HG03457 (cell line): ENCODE results near the gene TRAF3IP3.

Experiments
- ATAC-seq: cut with Tn5 transposase; IDR thresholded peaks from one replicate; pipeline ENCODE4 v1.9.1; 2021; ENCODE audit warnings: moderate number of reproducible peaks; ENCODE audit not compliant: unreplicated experiment

The TRAF3IP3 gene

GRCh38 chr1:209766051-209766450 lies 10.2 kb downstream of the TRAF3IP3 start:
- ATAC-seq = no peak

- no peak for ATAC-seq
Measured at GRCh38 chr1:209767096-209767495, 11.2 kb downstream of the TRAF3IP3 start.

GRCh38 chr1:209767706-209768105 lies 11.9 kb downstream of the TRAF3IP3 start:
- ATAC-seq = no peak

GRCh38 chr1:209768354-209768774 lies 12.5 kb downstream of the TRAF3IP3 start:
- ATAC-seq = peak; percentile 82

GRCh38 chr1:209769171-209769904 lies 13.5 kb downstream of the TRAF3IP3 start:
- peak; percentile 70 for ATAC-seq

GRCh38 chr1:209769971-209770370 lies 14.1 kb downstream of the TRAF3IP3 start:
- ATAC-seq = no peak

GRCh38 chr1:209770636-209771415 lies 15.0 kb downstream of the TRAF3IP3 start:
- no peak for ATAC-seq

GRCh38 chr1:209772126-209772525 lies 16.3 kb downstream of the TRAF3IP3 start:
- no peak for ATAC-seq

- no peak for ATAC-seq
Measured at GRCh38 chr1:209774592-209774991, 18.7 kb downstream of the TRAF3IP3 start.

- no peak for ATAC-seq
Measured at GRCh38 chr1:209775678-209776077, 19.8 kb downstream of the TRAF3IP3 start.

- ATAC-seq = no peak
Measured at GRCh38 chr1:209777587-209777986, 21.7 kb downstream of the TRAF3IP3 start.

- ATAC-seq = no peak
Measured at GRCh38 chr1:209778102-209778501, 22.2 kb downstream of the TRAF3IP3 start.

- ATAC-seq = no peak
Measured at GRCh38 chr1:209780268-209780667, 24.4 kb downstream of the TRAF3IP3 start.

GRCh38 chr1:209783386-209783785 lies 27.5 kb downstream of the TRAF3IP3 start:
- ATAC-seq = no peak

- ATAC-seq = peak; percentile 97
Measured at GRCh38 chr1:209784265-209785169, 28.7 kb downstream of the TRAF3IP3 start, which contains the start of gene C1orf74. Gene C1orf74, minus strand, starts transcription at chr1:209784559. Its CDS starts 925 bp downstream, at chr1:209783634.

- ATAC-seq = no peak
Measured at GRCh38 chr1:209785592-209785991, 29.7 kb downstream of the TRAF3IP3 start.

GRCh38 chr1:209786146-209786545 lies 30.3 kb downstream of the TRAF3IP3 start:
- no peak for ATAC-seq

GRCh38 chr1:209787551-209787950 lies 31.7 kb downstream of the TRAF3IP3 start:
- ATAC-seq = no peak

GRCh38 chr1:209789245-209789644 lies 33.4 kb downstream of the TRAF3IP3 start:
- no peak for ATAC-seq

- no peak for ATAC-seq
Measured at GRCh38 chr1:209790286-209791193, 34.7 kb downstream of the TRAF3IP3 start.
